GM18519 (cell line): ENCODE measurements around the gene KSR2.
"Not testable (repeated sequence)": the region's sequence is repeated elsewhere in the genome, so short reads cannot be mapped to it uniquely, and the experiment has no call there.

Source experiments
- ATAC-seq: cut with Tn5 transposase; IDR thresholded peaks from one replicate; pipeline ENCODE4 v1.9.1; 2021; ENCODE audit warnings: mild to moderate bottlenecking, moderate library complexity; ENCODE audit not compliant: unreplicated experiment, low FRiP score

Gene KSR2

GRCh38 chr12:117649796-117650195 lies 319.0 kb downstream of the KSR2 start:
- no peak for ATAC-seq

DNA sequence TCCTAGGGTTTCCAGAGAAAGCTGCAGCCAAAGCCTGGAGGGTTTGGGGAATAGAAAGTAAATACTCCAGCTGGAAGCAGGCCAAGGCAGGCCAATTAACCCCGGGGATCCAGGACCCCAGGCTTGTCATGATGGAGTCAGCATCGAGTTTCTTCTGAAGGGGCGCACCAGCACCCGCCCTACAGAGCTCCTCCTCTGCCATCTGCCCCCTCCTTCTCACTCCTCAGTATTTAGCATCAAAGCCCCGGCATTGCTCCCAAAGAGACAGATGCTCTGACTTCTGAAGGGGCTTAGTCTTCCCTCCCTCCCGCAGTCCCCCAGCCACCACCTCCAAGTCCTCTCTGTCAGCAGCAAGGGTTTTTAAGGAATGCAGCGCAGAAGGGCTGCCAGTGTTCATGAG lies 322.3 kb downstream of the KSR2 start:
- no peak for ATAC-seq

DNA sequence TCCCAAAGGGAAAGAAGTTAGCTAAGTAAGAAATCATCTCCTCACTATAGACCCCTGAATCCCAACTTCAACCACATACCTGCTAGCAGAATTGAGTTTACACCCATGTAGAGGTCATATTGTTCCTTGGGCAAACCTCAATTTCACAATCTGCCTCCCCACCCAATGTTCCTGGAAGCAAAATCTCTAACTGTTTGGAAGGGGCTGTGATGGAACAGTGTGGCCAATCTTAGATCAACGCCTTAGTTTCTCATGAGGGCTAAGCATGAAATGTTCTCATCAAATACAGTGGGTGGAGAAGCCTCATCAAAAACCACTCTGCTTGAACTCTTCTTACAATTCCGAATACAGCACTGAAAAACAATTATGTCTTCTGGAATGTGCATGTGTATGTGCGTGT lies 323.3 kb downstream of the KSR2 start:
- no peak for ATAC-seq

- ATAC-seq: no peak
These were observed 324.8 kb downstream of the KSR2 start for GRCh38 chr12:117643971-117644370.

DNA sequence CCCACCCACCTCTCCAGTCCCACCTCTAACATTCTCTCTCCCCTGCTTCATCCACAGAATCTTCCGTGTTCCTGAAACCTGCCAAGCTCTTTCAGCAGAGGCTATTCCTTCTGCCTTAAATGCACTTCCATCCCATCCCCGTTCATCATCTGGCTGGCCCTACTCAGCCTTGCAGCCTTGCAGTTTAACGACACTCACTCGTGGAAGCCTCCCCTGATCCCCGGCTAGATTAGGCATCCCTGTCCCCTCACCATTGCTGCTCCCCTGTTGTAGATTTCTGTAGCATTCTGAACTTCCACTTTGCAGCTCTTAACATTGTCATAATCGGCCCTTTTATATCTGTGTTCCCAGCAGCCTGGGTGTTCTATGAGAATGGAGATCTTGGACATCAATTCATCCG lies 326.9 kb downstream of the KSR2 start:
- ATAC-seq: no peak

GRCh38 chr12:117640511-117640910 lies 328.3 kb downstream of the KSR2 start:
- ATAC-seq: no peak

- ATAC-seq: no peak
These were observed 339.3 kb downstream of the KSR2 start for GRCh38 chr12:117629454-117629853.

DNA sequence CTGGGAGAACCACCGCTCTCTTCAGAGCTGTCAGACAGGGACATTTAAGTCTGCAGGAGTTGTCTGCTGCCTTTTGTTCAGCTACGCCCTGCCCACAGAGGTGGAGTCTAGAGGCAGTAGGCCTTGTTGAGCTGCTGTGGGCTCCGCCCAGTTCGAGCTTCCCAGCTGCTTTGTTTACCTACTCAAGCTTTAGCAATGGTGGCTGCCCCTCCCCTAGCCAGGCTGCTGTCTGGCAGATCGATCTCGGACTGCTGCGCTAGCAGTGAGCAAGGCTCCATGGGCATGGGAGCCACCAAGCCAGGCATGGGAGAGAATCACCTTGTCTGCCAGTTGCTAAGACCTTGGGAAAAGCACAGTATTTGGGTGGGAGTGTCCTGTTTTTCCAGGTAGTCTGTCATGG lies 340.1 kb downstream of the KSR2 start:
- ATAC-seq: not testable (repeated sequence)

- no peak for ATAC-seq
These were observed 346.0 kb downstream of the KSR2 start for GRCh38 chr12:117622741-117623140.

GRCh38 chr12:117622087-117622486 lies 346.7 kb downstream of the KSR2 start:
- no peak for ATAC-seq

- ATAC-seq: no peak
These were observed 361.0 kb downstream of the KSR2 start for GRCh38 chr12:117607778-117608177.

DNA sequence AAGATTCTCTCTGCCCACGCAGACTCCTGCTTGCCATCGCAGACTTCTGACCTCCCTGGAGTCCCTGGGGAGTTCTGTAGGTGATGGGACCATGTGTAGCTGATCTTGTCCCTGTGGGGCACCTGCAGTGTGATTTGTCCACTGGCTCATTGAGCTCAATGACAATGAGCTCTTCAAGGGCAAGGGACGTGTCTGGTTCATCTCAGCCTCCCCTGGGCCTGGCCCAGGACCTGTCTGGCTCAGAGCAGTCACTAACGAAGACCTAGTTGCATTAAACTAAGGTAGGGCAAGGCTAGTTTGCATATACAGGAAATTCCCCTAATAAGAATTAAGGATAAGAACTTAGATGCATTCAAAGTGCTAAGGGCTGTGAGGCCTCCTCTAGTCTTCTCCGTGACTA lies 361.8 kb downstream of the KSR2 start:
- ATAC-seq: no peak

DNA sequence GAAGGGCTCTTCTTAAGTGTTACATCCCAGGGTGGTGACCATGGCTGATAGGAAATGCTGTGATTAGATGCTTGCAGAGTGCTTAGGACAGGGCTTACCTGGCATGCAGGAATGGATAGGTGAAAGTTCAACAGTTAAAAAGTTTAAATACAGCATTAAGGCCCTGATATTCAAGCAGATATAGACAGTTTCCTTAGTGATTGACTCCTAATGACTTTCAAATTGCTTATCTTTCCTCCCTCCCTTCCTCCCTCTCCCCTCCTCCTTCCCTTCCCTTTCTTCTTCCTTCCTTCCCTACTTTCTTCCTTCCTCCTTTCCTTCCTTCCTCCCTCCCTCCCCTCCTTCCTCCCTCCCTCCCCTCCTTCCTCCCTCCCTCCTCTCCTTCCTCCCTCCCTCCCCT lies 362.8 kb downstream of the KSR2 start:
- ATAC-seq: no peak

- ATAC-seq: no peak
These were observed 365.3 kb downstream of the KSR2 start for GRCh38 chr12:117603316-117604113.

- ATAC-seq: no peak
These were observed 368.9 kb downstream of the KSR2 start for GRCh38 chr12:117599849-117600248.

- no peak for ATAC-seq
These were observed 371.8 kb downstream of the KSR2 start for GRCh38 chr12:117596968-117597367.

DNA sequence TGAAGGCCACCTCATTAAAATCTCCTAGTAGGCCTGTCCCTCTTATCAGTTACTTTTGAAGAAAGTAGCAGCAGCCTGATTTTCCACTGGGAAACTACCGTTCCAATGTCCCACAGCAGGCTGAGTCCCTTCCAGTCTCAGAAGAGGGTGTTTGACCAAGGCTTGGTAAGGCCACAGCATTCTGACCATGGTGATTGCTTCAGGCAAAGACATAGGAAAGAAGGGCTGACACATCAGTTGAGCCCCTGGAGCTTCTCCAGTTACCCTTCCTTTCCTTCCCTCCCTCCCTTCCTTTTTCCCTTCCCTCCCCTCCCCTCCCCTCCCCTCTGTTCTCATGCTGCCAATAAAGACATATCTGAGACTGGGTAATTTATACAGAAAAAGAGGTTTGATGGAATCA lies 373.0 kb downstream of the KSR2 start:
- no peak for ATAC-seq

GRCh38 chr12:117594481-117594880 lies 374.3 kb downstream of the KSR2 start:
- no peak for ATAC-seq

DNA sequence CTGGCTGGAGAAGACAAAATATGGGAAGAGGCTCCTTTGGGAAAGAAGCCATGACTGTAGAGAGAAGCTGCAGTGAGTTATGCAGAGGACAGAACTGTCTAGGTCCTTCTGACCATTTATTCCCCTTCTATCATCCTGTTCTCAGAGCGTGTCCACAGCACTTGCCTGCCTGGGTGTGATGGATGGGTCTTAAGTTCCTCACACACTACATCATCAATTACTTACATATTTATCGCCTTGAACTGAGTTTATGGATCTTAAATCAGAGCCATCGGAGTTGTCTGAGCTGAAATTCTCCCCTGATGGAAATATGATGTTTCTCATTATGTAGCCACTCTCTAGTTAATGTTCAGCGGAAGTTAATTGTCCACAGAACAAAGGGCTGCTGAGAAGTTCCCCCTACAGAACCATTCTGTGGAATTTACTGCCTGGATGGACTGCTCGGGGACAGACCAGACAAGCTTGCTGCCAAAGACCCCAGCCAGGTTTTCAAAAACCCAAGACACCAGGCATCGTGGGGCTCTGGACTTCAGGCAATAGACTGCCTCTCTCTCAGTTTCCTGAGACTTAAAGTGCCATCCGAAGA lies 374.9 kb downstream of the KSR2 start:
- no peak for ATAC-seq

DNA sequence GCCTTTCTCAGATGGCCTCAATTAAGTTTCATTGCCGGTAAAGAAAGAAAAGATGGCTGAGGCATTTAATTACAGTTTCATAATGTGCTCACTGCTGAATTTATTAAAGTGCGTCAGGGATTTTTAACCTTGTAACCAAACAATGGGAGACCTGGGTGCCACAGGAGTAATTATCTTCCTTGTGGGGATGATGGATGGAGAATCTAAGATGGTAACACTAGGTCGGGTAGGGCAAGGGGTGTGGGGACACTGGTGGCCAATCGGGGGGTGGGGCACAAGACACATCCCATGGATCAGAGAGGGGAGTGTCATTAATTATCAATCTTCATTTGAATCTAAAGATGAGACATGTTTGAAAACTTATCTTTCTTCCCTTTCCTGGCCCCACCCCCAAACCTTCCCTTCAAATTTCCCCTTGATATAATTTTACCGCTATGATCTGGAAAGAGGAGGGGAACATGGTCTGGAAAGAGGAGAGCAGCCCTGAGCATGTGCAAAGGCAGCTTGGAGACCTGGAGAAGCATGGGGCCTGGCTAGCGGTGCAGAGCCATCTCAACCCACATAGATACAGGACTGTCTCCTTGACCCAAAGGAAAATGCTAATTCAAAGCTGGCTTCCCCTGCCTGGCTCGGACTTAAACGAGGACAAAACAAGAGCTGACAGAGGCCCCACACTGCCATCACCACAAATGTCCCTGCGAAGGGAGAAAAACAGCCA lies 376.0 kb downstream of the KSR2 start:
- no peak for ATAC-seq

DNA sequence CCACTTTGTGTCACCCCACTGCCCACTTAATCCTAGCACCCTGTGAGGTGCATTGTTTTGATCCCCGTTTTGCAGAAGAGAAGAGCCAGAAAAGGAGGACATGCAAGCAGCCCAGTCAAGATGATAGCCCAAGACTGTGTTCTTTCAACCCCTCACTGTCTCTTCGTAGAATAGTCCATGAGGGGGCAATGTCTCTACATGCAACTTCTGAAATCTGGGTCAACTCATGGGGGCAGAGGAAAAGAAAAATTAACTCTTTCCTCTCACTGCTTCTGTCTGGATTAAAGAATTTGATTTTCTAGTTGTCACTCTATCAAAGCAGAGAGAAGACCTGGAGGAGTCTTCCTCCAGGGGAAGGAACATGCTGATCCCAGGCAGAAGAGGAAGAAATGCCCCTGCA lies 377.8 kb downstream of the KSR2 start:
- no peak for ATAC-seq

- no peak for ATAC-seq
These were observed 378.4 kb downstream of the KSR2 start for GRCh38 chr12:117590386-117590785.
